Activated CD8-positive, alpha-beta T cell treated with anti-CD3 and anti-CD28 coated beads for 36 hours (primary cell): Measurements from ENCODE around the gene SEPTIN12. TPM values are rescaled to one million over a fixed set of nuclear protein-coding genes. Genes with fewer than 3 reads are reported as not detected.

ENCODE experiments used
- ATAC-seq: fragments of 200-7000 bp; cut with Tn5 transposase; one replicate; pipeline ENCODE4 v1.10.0; 2021; ENCODE audit warnings: mild to moderate bottlenecking, moderate library complexity
- CTCF ChIA-PET: fragments of 350-600 bp; sonication (Branson Sonifier 250); formaldehyde crosslinking; loops from one replicate; lab custom pipeline; 2021; ENCODE audit warnings: antibody characterized with exemption; lab: Charles Lee
- POLR2A ChIA-PET: fragments of 350-600 bp; sonication (Branson Sonifier 250); formaldehyde crosslinking; loops from one replicate; lab custom pipeline; 2021; ENCODE audit warnings: antibody characterized with exemption; lab: Charles Lee
- DNase-seq: peaks from one replicate; pipeline ENCODE4 v3.0.0-alpha.2; 2020
- H3K27ac Mint-ChIP-seq: one replicate; pipeline ENCODE4 v1.8.0; 2021; ENCODE audit warnings: mild to moderate bottlenecking, mixed read lengths
- H3K27me3 Mint-ChIP-seq: one replicate; pipeline ENCODE4 v1.8.0; 2021; ENCODE audit warnings: mixed read lengths
- H3K36me3 Mint-ChIP-seq: one replicate; pipeline ENCODE4 v1.8.0; 2021; ENCODE audit warnings: low read depth, mixed read lengths
- H3K4me1 Mint-ChIP-seq: one replicate; pipeline ENCODE4 v1.8.0; 2021; ENCODE audit warnings: low read depth, mixed read lengths
- H3K4me3 Mint-ChIP-seq: one replicate; pipeline ENCODE4 v1.8.0; 2021; ENCODE audit warnings: mild to moderate bottlenecking, moderate library complexity, mixed read lengths
- H3K9me3 Mint-ChIP-seq: one replicate; pipeline ENCODE4 v1.8.0; 2021; ENCODE audit warnings: mixed read lengths
- intact Hi-C: fragments of 100-400 bp; cut with micrococcal nuclease; formaldehyde crosslinking; loops from one replicate; pipeline ENCODE4 v1.10.0; 2022
- total RNA-seq, 2 experiments: library from RNA; stranded (reverse); gene quantifications; one replicate each; pipeline ENCODE4 v1.2.3, GENCODE V29; 2021
- TF ChIP-seq, protein P1 (sequence below): fragments of 200-600 bp; IDR thresholded peaks from one replicate; pipeline ENCODE4 v1.8.0; 2022; ENCODE audit warnings: antibody characterized with exemption, mild to moderate bottlenecking

Gene SEPTIN12
- total RNA-seq, 2 experiments from 2014 or later: not detected

DNA sequence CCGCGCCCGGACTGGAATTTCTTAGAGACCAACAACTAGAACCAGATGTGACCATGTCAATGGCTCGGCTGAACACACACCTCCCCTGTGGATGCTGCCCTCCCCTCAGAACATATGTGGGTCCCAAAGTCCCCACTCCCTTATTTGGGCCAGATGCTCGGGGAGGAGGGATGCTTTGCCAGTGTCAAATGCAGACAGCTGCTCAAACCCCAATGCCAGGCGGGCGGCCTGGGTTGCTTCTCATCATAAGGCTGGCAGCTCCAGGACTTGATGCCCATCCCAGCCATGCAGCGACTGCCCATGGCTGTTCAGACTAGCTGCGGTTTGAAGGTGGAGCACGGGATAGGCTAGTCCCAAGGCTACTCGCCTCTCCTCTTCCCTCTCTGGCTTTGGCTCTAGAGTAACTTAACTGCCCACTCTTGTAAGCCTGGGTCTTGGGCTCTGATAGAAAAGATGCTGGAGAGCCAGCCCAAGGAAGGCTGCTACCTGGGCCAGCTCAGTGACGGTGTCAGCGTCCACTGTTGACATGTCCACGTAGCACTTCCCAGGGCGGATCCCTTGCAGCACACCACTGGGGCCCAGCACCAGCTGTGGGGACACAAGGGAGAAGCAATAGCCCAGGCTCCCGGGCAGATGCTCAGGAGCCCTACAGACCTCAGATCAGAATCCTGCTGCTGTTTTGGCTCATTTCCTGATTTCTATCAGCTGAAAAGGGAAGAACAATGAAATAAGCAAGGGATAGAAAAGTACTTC, 25.3 kb upstream of the SEPTIN12 start:
- CTCF ChIA-PET: no interaction called here

DNA sequence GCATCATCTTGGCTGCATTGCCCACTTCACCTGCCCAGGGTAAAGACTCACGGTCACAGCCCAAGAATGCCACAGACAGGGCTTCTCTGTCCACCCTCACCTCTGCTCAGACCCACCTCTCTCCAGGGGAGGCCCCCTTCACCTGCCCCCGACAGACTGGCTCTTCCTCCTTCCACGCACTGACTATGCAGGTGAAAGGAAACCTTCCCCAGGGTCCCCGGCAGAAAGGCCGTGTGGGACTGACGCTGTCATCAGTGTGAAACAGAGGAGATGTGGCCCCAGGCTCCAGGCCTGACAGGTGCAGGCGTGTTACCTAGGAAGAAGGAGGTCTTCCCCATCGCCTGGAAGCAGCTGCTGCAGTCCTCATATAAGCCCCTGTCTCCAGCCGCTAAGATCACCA, 23.6 kb upstream of the SEPTIN12 start:
- no peak for ATAC-seq
- CTCF ChIA-PET: no interaction called here
- POLR2A ChIA-PET: interaction anchor here (0.9 kb wide), 2 partner anchors 12 to 35 kb away, joined by 3 read pairs; no protein-coding TSS in a partner anchor
- no peak for DNase-seq
- Mint-ChIP-seq H3K4me1 (no peaks in the 10 kb centered on the region), H3K27me3 (no peaks in the 10 kb centered on the region), H3K36me3 (peaks cover 43% of the 10 kb centered on the region), H3K9me3 (no peaks in the 10 kb centered on the region), H3K27ac (peak overlapping the region; percentile 1), H3K4me3 (no peak overlapping the region)
- TF ChIP-seq, protein P1, sequence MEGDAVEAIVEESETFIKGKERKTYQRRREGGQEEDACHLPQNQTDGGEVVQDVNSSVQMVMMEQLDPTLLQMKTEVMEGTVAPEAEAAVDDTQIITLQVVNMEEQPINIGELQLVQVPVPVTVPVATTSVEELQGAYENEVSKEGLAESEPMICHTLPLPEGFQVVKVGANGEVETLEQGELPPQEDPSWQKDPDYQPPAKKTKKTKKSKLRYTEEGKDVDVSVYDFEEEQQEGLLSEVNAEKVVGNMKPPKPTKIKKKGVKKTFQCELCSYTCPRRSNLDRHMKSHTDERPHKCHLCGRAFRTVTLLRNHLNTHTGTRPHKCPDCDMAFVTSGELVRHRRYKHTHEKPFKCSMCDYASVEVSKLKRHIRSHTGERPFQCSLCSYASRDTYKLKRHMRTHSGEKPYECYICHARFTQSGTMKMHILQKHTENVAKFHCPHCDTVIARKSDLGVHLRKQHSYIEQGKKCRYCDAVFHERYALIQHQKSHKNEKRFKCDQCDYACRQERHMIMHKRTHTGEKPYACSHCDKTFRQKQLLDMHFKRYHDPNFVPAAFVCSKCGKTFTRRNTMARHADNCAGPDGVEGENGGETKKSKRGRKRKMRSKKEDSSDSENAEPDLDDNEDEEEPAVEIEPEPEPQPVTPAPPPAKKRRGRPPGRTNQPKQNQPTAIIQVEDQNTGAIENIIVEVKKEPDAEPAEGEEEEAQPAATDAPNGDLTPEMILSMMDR: no peak
- intact Hi-C loops: no loop called here

More for the DNA sequence above, 25.3 kb upstream of the SEPTIN12 start:
- DNase-seq (no peak), ATAC-seq (no peak)
- Mint-ChIP-seq H3K9me3 (no peaks in the 10 kb centered on the region), H3K27me3 (no peaks in the 10 kb centered on the region), H3K4me1 (no peaks in the 10 kb centered on the region), H3K27ac (no peak overlapping the region), H3K4me3 (no peak overlapping the region), H3K36me3 (peaks cover 42% of the 10 kb centered on the region)
- POLR2A ChIA-PET: no interaction called here
- intact Hi-C loops: no loop called here
- TF ChIP-seq, protein P1: no peak

- TF ChIP-seq, protein P1: no peak
- no peaks in the 10 kb centered on the region for H3K27me3 Mint-ChIP-seq
- intact Hi-C loops: no loop called here
- H3K9me3 Mint-ChIP-seq: no peaks in the 10 kb centered on the region
- POLR2A ChIA-PET: interaction anchor here (0.9 kb wide), 1 partner anchor 35 kb away, joined by 3 read pairs; no protein-coding TSS in a partner anchor
- DNase-seq (no peak), ATAC-seq (no peak)
- H3K36me3 Mint-ChIP-seq: peaks cover 43% of the 10 kb centered on the region
- CTCF ChIA-PET: no interaction called here
- H3K4me3 Mint-ChIP-seq: no peak overlapping the region
- H3K4me1 Mint-ChIP-seq: no peaks in the 10 kb centered on the region
- H3K27ac Mint-ChIP-seq: peak overlapping the region; percentile 1
Measured at GRCh38 chr16:4811242-4811641, 23.1 kb upstream of the SEPTIN12 start.

GRCh38 chr16:4806280-4806679, 18.1 kb upstream of the SEPTIN12 start:
- Mint-ChIP-seq H3K4me1 (peaks cover 10% of the 10 kb centered on the region), H3K27ac (no peak overlapping the region), H3K9me3 (no peaks in the 10 kb centered on the region), H3K4me3 (no peak overlapping the region), H3K36me3 (peaks cover 14% of the 10 kb centered on the region), H3K27me3 (no peaks in the 10 kb centered on the region)
- ATAC-seq (no peak), DNase-seq (no peak)
- TF ChIP-seq, protein P1: no peak
- intact Hi-C loops: no loop called here
- CTCF ChIA-PET: no interaction called here
- POLR2A ChIA-PET: no interaction called here

GRCh38 chr16:4805231-4805630, 17.1 kb upstream of the SEPTIN12 start:
- Mint-ChIP-seq H3K4me1 (peaks cover 13% of the 10 kb centered on the region), H3K4me3 (no peak overlapping the region), H3K36me3 (peaks cover 11% of the 10 kb centered on the region), H3K9me3 (no peaks in the 10 kb centered on the region), H3K27ac (no peak overlapping the region), H3K27me3 (no peaks in the 10 kb centered on the region)
- ATAC-seq: no peak
- ChIA-PET POLR2A (no interaction called here), CTCF (no interaction called here)
- intact Hi-C loops: no loop called here
- TF ChIP-seq, protein P1: no peak
- no peak for DNase-seq
